ENCODE results near the gene RBBP6.

DNA sequence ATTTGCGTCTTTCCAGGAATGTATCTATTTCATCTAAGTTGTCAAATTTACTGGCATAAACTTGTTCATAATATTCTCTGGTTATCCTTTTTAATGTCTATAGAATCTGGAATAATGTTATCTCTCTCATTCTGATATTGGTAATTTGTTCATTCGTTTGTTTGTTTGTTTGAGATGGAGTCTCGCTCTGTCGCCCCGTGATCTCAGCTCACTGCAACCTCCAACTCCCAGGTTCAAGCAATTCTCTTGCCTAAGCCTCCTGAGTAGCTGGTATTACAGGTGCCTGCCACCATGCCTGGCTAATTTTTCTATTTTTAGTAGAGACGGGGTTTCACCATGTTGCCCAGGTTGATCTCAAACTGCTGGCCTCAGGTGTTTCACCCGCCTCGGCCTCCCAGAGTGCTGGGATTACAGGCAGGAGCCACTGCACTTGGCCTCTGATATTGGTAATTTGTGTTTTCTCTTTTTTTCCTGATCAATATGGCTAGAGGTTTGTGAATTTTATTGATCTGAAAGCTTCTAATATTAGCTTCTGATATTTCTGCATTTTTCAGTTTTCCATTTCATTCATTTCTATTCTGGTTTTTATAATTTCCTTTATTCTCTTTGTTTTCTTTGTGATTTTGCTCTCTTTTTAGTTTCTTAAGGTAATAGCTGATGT is 59.5 kb downstream of the RBBP6 start:
- TF ChIP-seq, protein P1, sequence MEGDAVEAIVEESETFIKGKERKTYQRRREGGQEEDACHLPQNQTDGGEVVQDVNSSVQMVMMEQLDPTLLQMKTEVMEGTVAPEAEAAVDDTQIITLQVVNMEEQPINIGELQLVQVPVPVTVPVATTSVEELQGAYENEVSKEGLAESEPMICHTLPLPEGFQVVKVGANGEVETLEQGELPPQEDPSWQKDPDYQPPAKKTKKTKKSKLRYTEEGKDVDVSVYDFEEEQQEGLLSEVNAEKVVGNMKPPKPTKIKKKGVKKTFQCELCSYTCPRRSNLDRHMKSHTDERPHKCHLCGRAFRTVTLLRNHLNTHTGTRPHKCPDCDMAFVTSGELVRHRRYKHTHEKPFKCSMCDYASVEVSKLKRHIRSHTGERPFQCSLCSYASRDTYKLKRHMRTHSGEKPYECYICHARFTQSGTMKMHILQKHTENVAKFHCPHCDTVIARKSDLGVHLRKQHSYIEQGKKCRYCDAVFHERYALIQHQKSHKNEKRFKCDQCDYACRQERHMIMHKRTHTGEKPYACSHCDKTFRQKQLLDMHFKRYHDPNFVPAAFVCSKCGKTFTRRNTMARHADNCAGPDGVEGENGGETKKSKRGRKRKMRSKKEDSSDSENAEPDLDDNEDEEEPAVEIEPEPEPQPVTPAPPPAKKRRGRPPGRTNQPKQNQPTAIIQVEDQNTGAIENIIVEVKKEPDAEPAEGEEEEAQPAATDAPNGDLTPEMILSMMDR (IDR thresholded peaks at IDR 0.05; ENCODE audit: insufficient read depth, low read length, poor library complexity, severe bottlenecking): no peak
- no peak for TF ChIP-seq EZH2phosphoT487 (conservative IDR thresholded peaks at IDR 0.05; ENCODE audit: low read length)
